Raji (cell line): ENCODE data around the gene ARHGEF28.

Source experiments
- POLR2A ChIP-seq: IDR thresholded peaks from 2 replicates; pipeline ENCODE4 v1.6.1; 2011; ENCODE audit warnings: low read depth, low read length, control low read depth; ENCODE audit not compliant: insufficient read depth

ARHGEF28 gene

GRCh38 chr5:73973135-73973534 is 347.1 kb downstream of the ARHGEF28 start:
- TF ChIP-seq POLR2A, result no peak

- no peak for TF ChIP-seq POLR2A
These were observed 348.9 kb downstream of the ARHGEF28 start for GRCh38 chr5:73974871-73975360.

GRCh38 chr5:73975845-73976244 is 349.8 kb downstream of the ARHGEF28 start:
- TF ChIP-seq POLR2A, result no peak

GRCh38 chr5:73977146-73977545 is 351.1 kb downstream of the ARHGEF28 start:
- no peak for TF ChIP-seq POLR2A

GRCh38 chr5:73979321-73979720 is 353.3 kb downstream of the ARHGEF28 start:
- no peak for TF ChIP-seq POLR2A

GRCh38 chr5:73981704-73982103 is 355.7 kb downstream of the ARHGEF28 start:
- no peak for TF ChIP-seq POLR2A

- TF ChIP-seq POLR2A, result no peak
These were observed 357.6 kb downstream of the ARHGEF28 start for GRCh38 chr5:73983644-73984043.

- TF ChIP-seq POLR2A, result no peak
These were observed 359.1 kb downstream of the ARHGEF28 start for GRCh38 chr5:73985145-73985544.

GRCh38 chr5:73986729-73987128 is 360.7 kb downstream of the ARHGEF28 start:
- no peak for TF ChIP-seq POLR2A

GRCh38 chr5:73987915-73988314 is 361.9 kb downstream of the ARHGEF28 start:
- TF ChIP-seq POLR2A, result no peak

GRCh38 chr5:73989956-73990355 is 364.0 kb downstream of the ARHGEF28 start:
- TF ChIP-seq POLR2A, result no peak
